ENCODE measurements around the gene CAPZA1.

The CAPZA1 gene

DNA sequence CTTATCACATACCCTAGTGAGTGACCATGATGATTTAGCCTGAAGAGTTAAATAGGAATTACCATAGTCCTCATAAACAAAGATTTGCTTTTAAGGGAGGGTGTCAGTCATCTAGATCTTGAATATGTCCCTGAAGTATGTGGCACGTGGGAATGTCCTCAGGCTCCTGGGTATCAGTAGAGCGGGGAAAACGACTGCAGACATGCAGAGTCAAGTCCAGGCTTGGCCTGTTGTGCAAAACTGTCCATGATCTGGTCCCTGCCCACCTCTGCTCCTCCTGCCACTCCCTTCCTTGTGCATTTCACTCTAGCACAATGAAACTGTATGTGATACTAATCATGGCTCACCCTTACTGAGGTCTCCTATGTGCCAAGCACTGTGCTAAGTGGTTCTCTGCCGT, 67.7 kb downstream of the CAPZA1 start:
- DNase-seq (ENCODE audit: low read depth): no peak
- no peak overlapping the region for H3K4me3 ChIP-seq (replicated peaks; ENCODE audit: low read depth, low read length)
- TF ChIP-seq, protein P1, sequence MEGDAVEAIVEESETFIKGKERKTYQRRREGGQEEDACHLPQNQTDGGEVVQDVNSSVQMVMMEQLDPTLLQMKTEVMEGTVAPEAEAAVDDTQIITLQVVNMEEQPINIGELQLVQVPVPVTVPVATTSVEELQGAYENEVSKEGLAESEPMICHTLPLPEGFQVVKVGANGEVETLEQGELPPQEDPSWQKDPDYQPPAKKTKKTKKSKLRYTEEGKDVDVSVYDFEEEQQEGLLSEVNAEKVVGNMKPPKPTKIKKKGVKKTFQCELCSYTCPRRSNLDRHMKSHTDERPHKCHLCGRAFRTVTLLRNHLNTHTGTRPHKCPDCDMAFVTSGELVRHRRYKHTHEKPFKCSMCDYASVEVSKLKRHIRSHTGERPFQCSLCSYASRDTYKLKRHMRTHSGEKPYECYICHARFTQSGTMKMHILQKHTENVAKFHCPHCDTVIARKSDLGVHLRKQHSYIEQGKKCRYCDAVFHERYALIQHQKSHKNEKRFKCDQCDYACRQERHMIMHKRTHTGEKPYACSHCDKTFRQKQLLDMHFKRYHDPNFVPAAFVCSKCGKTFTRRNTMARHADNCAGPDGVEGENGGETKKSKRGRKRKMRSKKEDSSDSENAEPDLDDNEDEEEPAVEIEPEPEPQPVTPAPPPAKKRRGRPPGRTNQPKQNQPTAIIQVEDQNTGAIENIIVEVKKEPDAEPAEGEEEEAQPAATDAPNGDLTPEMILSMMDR (IDR thresholded peaks at IDR 0.05; ENCODE audit: low read length, missing control alignments): no peak

DNA sequence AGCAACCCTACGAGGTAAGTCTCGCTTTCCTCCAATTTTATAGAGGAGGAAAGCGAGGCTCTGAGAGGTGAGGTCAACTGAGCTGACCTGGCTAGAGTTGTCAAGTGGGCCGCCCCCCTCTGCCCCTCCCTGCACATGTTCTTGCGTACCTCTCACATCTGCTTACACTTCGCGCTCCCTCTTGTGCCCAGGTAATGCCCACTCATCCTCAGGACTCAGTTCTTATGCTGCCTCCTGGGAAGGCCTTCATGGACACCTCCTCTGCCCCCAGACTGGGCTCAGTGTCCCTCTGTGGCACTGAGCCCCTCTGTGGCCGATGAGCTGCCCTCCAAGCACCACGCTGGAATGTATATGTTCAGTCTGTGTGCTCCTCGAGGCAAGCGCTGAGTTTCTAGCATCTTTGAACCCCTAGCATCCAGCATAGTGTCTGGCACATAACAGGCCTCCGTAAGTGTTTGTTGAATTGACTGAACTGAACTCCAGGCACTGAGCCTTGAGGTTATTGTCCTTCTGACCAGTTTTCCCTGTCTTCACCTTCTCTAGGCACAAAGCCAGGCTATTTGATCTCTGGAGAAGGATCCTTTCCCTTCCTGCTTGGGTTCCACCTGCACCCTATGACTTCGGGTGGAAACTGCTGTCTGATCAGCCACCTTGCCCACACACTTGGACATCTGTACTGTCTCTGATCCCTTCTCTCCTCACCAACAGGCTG, 68.3 kb downstream of the CAPZA1 start:
- no peak overlapping the region for H3K4me3 ChIP-seq (replicated peaks; ENCODE audit: low read depth, low read length)
- no peak for DNase-seq (ENCODE audit: low read depth)

GRCh38 chr1:112688781-112689193, 69.2 kb downstream of the CAPZA1 start:
- DNase-seq (ENCODE audit: low read depth): no peak
- TF ChIP-seq, protein P1 (IDR thresholded peaks at IDR 0.05; ENCODE audit: low read length, missing control alignments): no peak
- H3K4me3 ChIP-seq (replicated peaks; ENCODE audit: low read depth, low read length): no peak overlapping the region

More for the DNA sequence above, 68.3 kb downstream of the CAPZA1 start:
- TF ChIP-seq, protein P1 (IDR thresholded peaks at IDR 0.05; ENCODE audit: low read length, missing control alignments): no peak

DNA sequence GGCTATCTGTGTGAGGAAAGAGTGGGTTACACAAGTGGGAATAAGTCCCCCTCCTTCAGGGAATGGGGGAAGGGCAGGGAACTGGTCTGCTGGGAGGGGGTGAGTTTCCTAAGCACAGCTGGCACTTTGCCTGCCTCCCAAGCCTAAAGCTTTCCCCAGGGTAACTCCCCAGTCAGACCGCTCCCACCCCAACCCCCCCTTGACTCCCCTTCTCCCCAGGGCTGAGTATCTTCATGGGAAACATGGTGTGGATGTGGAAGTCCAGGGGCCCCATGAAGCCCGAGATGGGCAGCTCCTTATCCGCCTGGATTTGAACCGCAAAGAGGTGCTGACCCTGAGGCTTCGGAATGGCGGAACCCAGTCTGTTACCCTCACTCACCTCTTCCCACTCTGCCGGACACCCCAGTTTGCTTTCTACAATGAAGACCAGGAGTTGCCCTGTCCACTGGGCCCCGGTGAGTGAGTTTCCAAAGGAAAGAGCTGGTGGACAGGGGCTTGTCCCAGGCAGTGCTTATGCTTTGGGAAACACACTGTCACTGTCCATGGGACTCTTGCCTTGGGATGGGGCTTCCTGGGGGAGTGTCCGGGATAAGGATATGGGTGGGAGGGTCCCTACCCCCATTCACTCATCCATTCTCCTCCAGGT, 69.7 kb downstream of the CAPZA1 start:
- TF ChIP-seq, protein P1 (IDR thresholded peaks at IDR 0.05; ENCODE audit: low read length, missing control alignments): no peak
- H3K4me3 ChIP-seq (replicated peaks; ENCODE audit: low read depth, low read length): no peak overlapping the region
- no peak for DNase-seq (ENCODE audit: low read depth)

- TF ChIP-seq, protein P1 (IDR thresholded peaks at IDR 0.05; ENCODE audit: low read length, missing control alignments): no peak
- DNase-seq (ENCODE audit: low read depth): no peak
- no peak overlapping the region for H3K4me3 ChIP-seq (replicated peaks; ENCODE audit: low read depth, low read length)
Measured at GRCh38 chr1:112689842-112690237, 70.2 kb downstream of the CAPZA1 start.

DNA sequence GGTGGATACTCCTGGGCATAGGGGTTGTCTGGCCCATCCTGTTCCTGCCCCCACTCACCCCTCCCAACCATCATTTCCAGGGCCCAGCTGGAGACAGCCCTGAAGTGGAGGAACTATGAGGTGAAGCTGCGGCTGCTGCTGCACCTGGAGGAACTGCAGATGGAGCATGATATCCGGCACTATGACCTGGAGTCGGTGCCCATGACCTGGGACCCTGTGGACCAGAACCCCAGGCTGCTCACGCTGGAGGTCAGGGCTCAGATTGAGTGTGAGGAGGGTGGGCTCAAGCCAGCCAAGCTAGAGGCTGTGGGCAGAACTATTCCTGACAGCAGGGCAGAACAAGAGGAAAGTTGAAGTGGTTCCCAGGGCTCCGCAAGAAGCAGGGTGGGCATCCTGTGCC, 73.0 kb downstream of the CAPZA1 start:
- no peak for DNase-seq (ENCODE audit: low read depth)
- TF ChIP-seq, protein P1 (IDR thresholded peaks at IDR 0.05; ENCODE audit: low read length, missing control alignments): no peak
- H3K4me3 ChIP-seq (replicated peaks; ENCODE audit: low read depth, low read length): no peak overlapping the region

Measured in fibroblast of pulmonary artery (primary cell).